Measurements from ENCODE around the gene SLC36A4. TPM values are rescaled to one million over a fixed set of nuclear protein-coding genes. Genes with fewer than 3 reads are reported as not detected.
"Not testable (repeated sequence)": the region's sequence is repeated elsewhere in the genome, so short reads cannot be mapped to it uniquely, and the experiment has no call there.

The SLC36A4 gene
- polyA plus RNA-seq, 3 donors, result 15.5 to 21.7 (median 19.6) TPM

- no peak for DNase-seq
Measured at GRCh38 chr11:93132836-93133235, 65.0 kb downstream of the SLC36A4 start.

GRCh38 chr11:93131709-93132108 is 66.1 kb downstream of the SLC36A4 start:
- DNase-seq, result no peak

- no peak for DNase-seq
Measured at GRCh38 chr11:93128574-93128973, 69.2 kb downstream of the SLC36A4 start.

GRCh38 chr11:93123351-93123898 is 74.4 kb downstream of the SLC36A4 start:
- no peak for DNase-seq

- DNase-seq, result no peak
Measured at GRCh38 chr11:93122535-93123235, 75.1 kb downstream of the SLC36A4 start.

GRCh38 chr11:93118276-93118675 is 79.5 kb downstream of the SLC36A4 start:
- DNase-seq, result no peak

- no peak for DNase-seq
Measured at GRCh38 chr11:93117565-93117964, 80.2 kb downstream of the SLC36A4 start.

- no peak for DNase-seq
Measured at GRCh38 chr11:93116641-93117441, 81.0 kb downstream of the SLC36A4 start.

GRCh38 chr11:93114304-93114703 is 83.5 kb downstream of the SLC36A4 start:
- no peak for DNase-seq

- DNase-seq, result no peak
Measured at GRCh38 chr11:93113824-93114223, 84.0 kb downstream of the SLC36A4 start.

GRCh38 chr11:93111147-93111546 is 86.6 kb downstream of the SLC36A4 start:
- not testable (repeated sequence) for DNase-seq

GRCh38 chr11:93100211-93100610 is 97.6 kb downstream of the SLC36A4 start:
- no peak for DNase-seq

- no peak for DNase-seq
Measured at GRCh38 chr11:93099806-93100205, 98.0 kb downstream of the SLC36A4 start.

Other genes with a start within 250 kb of the SLC36A4 start
- not detected for gene MTNR1B, start 228.3 kb downstream of the SLC36A4 start, polyA plus RNA-seq (ENCODE audit: insufficient read length in 3 of 3)
- under 1 TPM; 0.61 to 0.92 (median 0.73) TPM for gene DEUP1, start 132.8 kb upstream of the SLC36A4 start, polyA plus RNA-seq (ENCODE audit: insufficient read length in 3 of 3)

Data from renal pelvis (tissue), 4 donors.